Colonic mucosa (tissue), 4 donors: ENCODE measurements around the gene TCF4. TPM values are rescaled to one million over a fixed set of nuclear protein-coding genes. Genes with fewer than 3 reads are reported as not detected.
"Not testable (repeated sequence)": the region's sequence is repeated elsewhere in the genome, so short reads cannot be mapped to it uniquely, and the experiment has no call there.

Experiments
- DNase-seq: peaks from one replicate; pipeline ENCODE4 v3.0.0-alpha.2; 2020
- H3K27ac ChIP-seq: fragments of 200-600 bp; one replicate; pipeline ENCODE4 v1.8.0; 2021
- H3K27me3 ChIP-seq: fragments of 200-600 bp; one replicate; pipeline ENCODE4 v1.8.0; 2021
- H3K36me3 ChIP-seq: fragments of 200-600 bp; one replicate; pipeline ENCODE4 v1.8.0; 2021
- H3K4me1 ChIP-seq: fragments of 200-600 bp; one replicate; pipeline ENCODE4 v1.8.0; 2021; ENCODE audit warnings: mild to moderate bottlenecking
- H3K4me3 ChIP-seq: fragments of 200-600 bp; one replicate; pipeline ENCODE4 v1.8.0; 2021
- H3K9ac ChIP-seq, 2 donors: one replicate each; pipeline ENCODE4 v1.7.0; 2013; ENCODE audit warnings: control low read depth in 2 of 2, low read depth in 2 of 2, low read length in 2 of 2
- H3K9me3 ChIP-seq: fragments of 200-600 bp; one replicate; pipeline ENCODE4 v1.8.0; 2021
- intact Hi-C: fragments of 100-400 bp; cut with DNase I; formaldehyde crosslinking; loops from one replicate; pipeline ENCODE4 v1.14.1; 2022
- total RNA-seq, 2 donors: library from RNA; stranded (reverse); fragmentation: NEBNext Ultra II Directional in 1 of 2; extraction: Animal tissue kit (Norgen Biotek cat#: 25700) in 1 of 2; gene quantifications; one replicate each; pipeline ENCODE4 v1.2.1, GENCODE V29; 2021
- TF ChIP-seq, protein P1 (sequence below): fragments of 200-600 bp; IDR thresholded peaks from one replicate; pipeline ENCODE4 v1.8.0; 2022; ENCODE audit warnings: antibody characterized with exemption, mild to moderate bottlenecking
- donor health status: healthy.
- donor health status: DM: no; HTN: no; CAD: no.
- donor health status: DM: no; HTN: no; CAD: no.

TCF4 gene
- total RNA-seq, 2 donors from 2014 or later, result 9.8 to 29.0 TPM

DNA sequence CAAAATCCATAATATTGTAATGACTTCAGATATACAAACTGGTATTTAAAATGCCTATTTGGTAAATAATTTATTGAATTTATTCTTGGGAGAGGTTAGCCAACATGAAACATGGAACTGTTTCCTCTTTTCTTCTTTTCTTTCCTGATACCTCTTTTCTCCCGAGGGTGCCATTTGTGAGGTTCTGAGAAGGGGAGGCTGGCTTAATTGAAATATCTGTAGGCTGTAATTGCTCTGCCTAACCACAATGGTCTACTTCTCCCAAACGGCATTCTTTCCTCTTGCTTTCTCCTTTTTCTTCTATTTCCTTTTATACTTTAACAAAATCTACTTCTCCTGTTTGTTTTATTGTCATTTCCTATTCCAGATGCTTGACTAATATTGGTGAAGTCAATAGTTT lies 114.9 kb downstream of the TCF4 start:
- Histone ChIP-seq H3K4me1 (no peaks in the 10 kb centered on the region), H3K4me3 (no peak overlapping the region), H3K9me3 (no peaks in the 10 kb centered on the region), H3K27me3 (no peaks in the 10 kb centered on the region), H3K36me3 (no peaks in the 10 kb centered on the region), H3K9ac (no peak overlapping the region), H3K27ac (no peak overlapping the region)
- TF ChIP-seq, protein P1, sequence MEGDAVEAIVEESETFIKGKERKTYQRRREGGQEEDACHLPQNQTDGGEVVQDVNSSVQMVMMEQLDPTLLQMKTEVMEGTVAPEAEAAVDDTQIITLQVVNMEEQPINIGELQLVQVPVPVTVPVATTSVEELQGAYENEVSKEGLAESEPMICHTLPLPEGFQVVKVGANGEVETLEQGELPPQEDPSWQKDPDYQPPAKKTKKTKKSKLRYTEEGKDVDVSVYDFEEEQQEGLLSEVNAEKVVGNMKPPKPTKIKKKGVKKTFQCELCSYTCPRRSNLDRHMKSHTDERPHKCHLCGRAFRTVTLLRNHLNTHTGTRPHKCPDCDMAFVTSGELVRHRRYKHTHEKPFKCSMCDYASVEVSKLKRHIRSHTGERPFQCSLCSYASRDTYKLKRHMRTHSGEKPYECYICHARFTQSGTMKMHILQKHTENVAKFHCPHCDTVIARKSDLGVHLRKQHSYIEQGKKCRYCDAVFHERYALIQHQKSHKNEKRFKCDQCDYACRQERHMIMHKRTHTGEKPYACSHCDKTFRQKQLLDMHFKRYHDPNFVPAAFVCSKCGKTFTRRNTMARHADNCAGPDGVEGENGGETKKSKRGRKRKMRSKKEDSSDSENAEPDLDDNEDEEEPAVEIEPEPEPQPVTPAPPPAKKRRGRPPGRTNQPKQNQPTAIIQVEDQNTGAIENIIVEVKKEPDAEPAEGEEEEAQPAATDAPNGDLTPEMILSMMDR, result no peak
- no peak for DNase-seq
- intact Hi-C loops, result no loop called here

DNA sequence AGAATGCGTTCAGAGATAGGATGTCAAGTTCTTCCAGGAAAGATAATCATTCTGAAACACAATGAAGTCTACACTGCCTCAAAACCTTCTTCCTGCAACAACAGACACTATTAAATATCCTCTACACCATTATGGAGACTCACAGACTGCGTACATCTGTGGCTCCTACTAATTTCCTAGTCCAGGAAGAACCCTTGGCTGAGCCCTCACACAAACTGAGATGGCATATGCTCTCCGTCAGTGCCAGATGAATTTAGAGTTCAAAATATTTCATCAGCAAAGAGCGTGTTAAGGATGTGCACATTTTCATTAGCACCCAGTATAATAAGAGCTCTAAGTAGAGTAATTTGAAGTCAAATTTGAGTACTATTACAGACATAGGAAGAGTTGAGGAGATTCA lies 117.2 kb downstream of the TCF4 start:
- DNase-seq, result no peak
- Histone ChIP-seq H3K27ac (no peak overlapping the region), H3K4me3 (no peak overlapping the region), H3K27me3 (no peaks in the 10 kb centered on the region), H3K9me3 (no peaks in the 10 kb centered on the region), H3K4me1 (no peaks in the 10 kb centered on the region), H3K9ac (no peak overlapping the region), H3K36me3 (no peaks in the 10 kb centered on the region)
- TF ChIP-seq, protein P1, result no peak
- intact Hi-C loops, result no loop called here

DNA sequence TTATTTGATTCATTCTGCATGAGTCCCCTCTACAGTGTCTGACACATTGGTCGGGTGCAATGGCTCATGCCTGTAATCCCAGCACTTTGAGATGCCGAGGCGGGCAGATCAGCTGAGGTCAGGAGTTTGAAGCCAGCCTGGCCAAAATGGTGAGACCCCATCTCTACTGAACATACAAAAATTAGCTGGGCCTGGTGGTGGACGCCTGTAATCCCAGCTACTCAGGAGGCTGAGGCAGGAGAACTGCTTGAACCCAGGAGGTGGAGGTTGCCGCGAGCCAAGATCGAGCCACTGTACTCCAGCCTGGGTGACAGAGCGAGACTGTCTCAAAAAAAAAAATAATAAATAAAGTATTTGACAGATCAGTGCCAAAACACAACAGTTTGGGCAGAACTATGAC lies 118.9 kb downstream of the TCF4 start:
- intact Hi-C loops, H3K4me1 ChIP-seq, H3K27ac ChIP-seq: not testable (repeated sequence)

DNA sequence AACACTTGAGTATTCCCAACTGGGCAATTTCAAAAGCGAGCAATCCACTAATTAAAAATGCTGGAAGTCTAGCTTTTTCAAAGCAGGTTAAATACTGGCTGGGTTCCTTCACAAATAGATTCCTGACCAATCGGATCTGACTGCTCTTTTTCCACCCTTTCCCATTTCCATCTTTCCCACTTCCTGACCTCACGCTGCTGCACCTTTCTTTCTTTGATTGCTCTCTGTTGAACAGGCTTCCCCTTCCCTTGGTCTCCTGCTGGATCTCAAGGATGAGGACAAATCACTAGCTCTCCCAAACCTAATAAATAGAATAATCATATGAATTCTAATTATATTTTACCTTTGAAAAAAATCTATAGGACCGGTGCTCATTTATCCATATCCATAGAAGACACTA lies 121.2 kb downstream of the TCF4 start:
- no peak overlapping the region for H3K9ac ChIP-seq

More for the DNA sequence above, 118.9 kb downstream of the TCF4 start:
- DNase-seq, H3K27me3 ChIP-seq, H3K9me3 ChIP-seq, H3K36me3 ChIP-seq, H3K4me3 ChIP-seq, H3K9ac ChIP-seq: not testable (repeated sequence)

DNA sequence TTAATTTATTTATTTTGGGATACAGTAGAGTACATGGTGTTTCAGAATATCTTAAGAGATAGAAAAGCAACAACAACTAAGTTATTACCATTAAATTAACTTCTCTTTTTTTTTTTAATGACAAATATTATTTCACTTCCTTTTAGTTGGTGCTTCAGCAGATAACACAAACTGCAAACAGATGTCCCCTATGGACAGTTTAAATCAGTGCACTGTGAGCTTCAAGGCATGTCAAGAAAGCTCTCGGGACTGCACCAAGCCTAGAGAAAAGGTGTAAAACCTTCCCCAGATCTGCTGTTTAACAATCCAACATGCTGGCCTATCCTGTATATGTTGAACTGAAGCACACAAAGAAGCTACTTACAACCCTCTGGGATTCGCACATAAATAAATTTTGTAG lies 122.7 kb downstream of the TCF4 start:
- Histone ChIP-seq H3K27ac (no peak overlapping the region), H3K4me3 (no peak overlapping the region), H3K36me3 (no peaks in the 10 kb centered on the region), H3K9ac (no peak overlapping the region), H3K9me3 (no peaks in the 10 kb centered on the region), H3K4me1 (no peaks in the 10 kb centered on the region), H3K27me3 (no peaks in the 10 kb centered on the region)
- TF ChIP-seq, protein P1, result no peak
- no peak for DNase-seq
- intact Hi-C loops, result no loop called here

More for the DNA sequence above, 121.2 kb downstream of the TCF4 start:
- Histone ChIP-seq H3K36me3 (no peaks in the 10 kb centered on the region), H3K27me3 (no peaks in the 10 kb centered on the region), H3K4me3 (no peak overlapping the region), H3K4me1 (no peaks in the 10 kb centered on the region), H3K9me3 (no peaks in the 10 kb centered on the region), H3K27ac (no peak overlapping the region)
- no peak for DNase-seq
- TF ChIP-seq, protein P1, result no peak
- intact Hi-C loops, result no loop called here

DNA sequence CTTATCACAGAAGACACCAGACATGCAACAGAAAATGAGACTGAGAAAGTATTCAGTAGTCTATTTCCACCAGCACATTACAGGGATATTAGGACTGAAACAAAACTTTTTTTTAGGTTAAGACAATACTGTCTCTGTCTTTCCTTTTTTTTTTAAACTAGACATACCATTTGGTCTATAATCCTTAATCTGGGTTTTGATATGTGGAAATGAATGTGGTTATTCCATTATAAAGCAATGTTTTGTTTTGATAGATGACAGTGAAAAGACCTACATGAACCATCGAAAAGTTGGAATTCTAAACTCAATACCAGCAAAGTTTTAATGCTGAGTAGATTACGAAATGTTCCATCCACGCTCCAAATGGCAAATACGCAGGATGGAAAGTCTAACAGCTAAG lies 123.4 kb downstream of the TCF4 start:
- no peak overlapping the region for H3K9ac ChIP-seq
- TF ChIP-seq, protein P1, result no peak
- H3K9me3 ChIP-seq, result no peaks in the 10 kb centered on the region
- intact Hi-C loops, result no loop called here
- no peak overlapping the region for H3K27ac ChIP-seq
- no peaks in the 10 kb centered on the region for H3K4me1 ChIP-seq
- no peaks in the 10 kb centered on the region for H3K36me3 ChIP-seq
- no peaks in the 10 kb centered on the region for H3K27me3 ChIP-seq
- no peak overlapping the region for H3K4me3 ChIP-seq
- no peak for DNase-seq
